ENCODE data around the gene LSMEM2. TPM values are rescaled to one million over a fixed set of nuclear protein-coding genes. Genes with fewer than 3 reads are reported as not detected.

The LSMEM2 gene
- polyA plus RNA-seq, 1 donor (not counting 4 experiments of a cell fraction or from before 2014, with no cell fraction given): not detected

DNA sequence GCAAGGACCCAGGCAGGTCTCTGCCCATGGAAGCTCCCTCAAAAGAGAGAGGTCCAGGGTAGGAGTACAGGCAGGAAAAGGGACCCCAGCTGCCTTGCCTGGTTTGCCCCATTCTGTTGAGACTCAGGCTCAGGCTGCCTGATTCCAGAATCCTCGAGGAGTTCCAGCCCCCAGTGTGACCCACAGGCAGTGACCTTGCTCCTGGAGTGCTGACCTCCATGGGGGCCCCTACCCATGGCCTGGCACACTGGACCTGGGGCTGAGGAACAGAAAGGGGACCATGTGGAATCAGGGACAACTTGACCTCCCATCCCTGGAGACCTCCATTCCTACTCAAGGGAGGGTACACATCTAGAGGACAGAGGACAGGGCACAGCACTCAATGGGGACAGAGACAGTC, 13.3 kb upstream of the LSMEM2 start:
- FAIRE-seq (no peak), DNase-seq (ENCODE audit: low read depth, low spot score) (no peak)
- Histone ChIP-seq H3K27ac (ENCODE audit: control insufficient read depth, insufficient read depth, low read length) (no peak overlapping the region), H3K79me2 (ENCODE audit: control insufficient read depth, insufficient read depth, low read length) (no peaks in the 10 kb centered on the region), H3K4me2 (ENCODE audit: control insufficient read depth, extremely low read depth, insufficient read depth, low read depth, low read length) (no peak overlapping the region), H3K27me3 (ENCODE audit: control insufficient read depth, extremely low read depth, insufficient read depth, low read length) (peaks cover 3% of the 10 kb centered on the region), H3K36me3 (ENCODE audit: control insufficient read depth in 2 of 2, extremely low read depth in 1 of 2, insufficient read depth in 2 of 2, low read length in 2 of 2) (no peaks in the 10 kb centered on the region), H3K4me1 (ENCODE audit: control insufficient read depth, extremely low read depth, insufficient read depth, low read length) (peaks cover 32% of the 10 kb centered on the region), H3K9ac (ENCODE audit: control insufficient read depth, extremely low read depth, insufficient read depth, low read length) (no peak overlapping the region), H4K20me1 (ENCODE audit: control insufficient read depth, extremely low read depth, insufficient read depth, low read length) (no peaks in the 10 kb centered on the region), H3K4me3 (ENCODE audit: control insufficient read depth in 2 of 3, extremely low read depth in 1 of 3, insufficient read depth in 2 of 3, low read depth in 1 of 3, low read length in 3 of 3) (no peak overlapping the region), H3K9me3 (ENCODE audit: control insufficient read depth, low read depth, low read length) (no peaks in the 10 kb centered on the region), H3K9me1 (ENCODE audit: control insufficient read depth, extremely low read depth, insufficient read depth, low read length) (peaks cover 2% of the 10 kb centered on the region), H2AFZ (ENCODE audit: control insufficient read depth, low read length) (no peak overlapping the region)
- dilution Hi-C loops (cut with MboI; ENCODE audit: extremely low pct_ligation_motif_present, low sequenced_read_pairs): no loop called here
- TF ChIP-seq CTCF (optimal IDR thresholded peaks at IDR 0.05 in 1 of 3, IDR thresholded peaks at IDR 0.05 in 1 of 3, conservative IDR thresholded peaks at IDR 0.05 in 1 of 3; ENCODE audit: extremely low read depth in 1 of 3, insufficient read depth in 2 of 3, low read length in 3 of 3) (no peak), EZH2 (IDR thresholded peaks at IDR 0.05; ENCODE audit: low read length) (no peak)

GRCh38 chr3:50266017-50266416, 12.9 kb upstream of the LSMEM2 start:
- Histone ChIP-seq H3K36me3 (ENCODE audit: control insufficient read depth in 2 of 2, extremely low read depth in 1 of 2, insufficient read depth in 2 of 2, low read length in 2 of 2) (no peaks in the 10 kb centered on the region), H3K4me1 (ENCODE audit: control insufficient read depth, extremely low read depth, insufficient read depth, low read length) (peaks cover 33% of the 10 kb centered on the region), H3K9me1 (ENCODE audit: control insufficient read depth, extremely low read depth, insufficient read depth, low read length) (peaks cover 2% of the 10 kb centered on the region), H2AFZ (ENCODE audit: control insufficient read depth, low read length) (no peak overlapping the region), H3K27ac (ENCODE audit: control insufficient read depth, insufficient read depth, low read length) (no peak overlapping the region), H3K79me2 (ENCODE audit: control insufficient read depth, insufficient read depth, low read length) (no peaks in the 10 kb centered on the region), H3K4me2 (ENCODE audit: control insufficient read depth, extremely low read depth, insufficient read depth, low read depth, low read length) (no peak overlapping the region), H3K9ac (ENCODE audit: control insufficient read depth, extremely low read depth, insufficient read depth, low read length) (no peak overlapping the region), H3K4me3 (ENCODE audit: control insufficient read depth in 2 of 3, extremely low read depth in 1 of 3, insufficient read depth in 2 of 3, low read depth in 1 of 3, low read length in 3 of 3) (no peak overlapping the region), H3K27me3 (ENCODE audit: control insufficient read depth, extremely low read depth, insufficient read depth, low read length) (peaks cover 3% of the 10 kb centered on the region), H3K9me3 (ENCODE audit: control insufficient read depth, low read depth, low read length) (no peaks in the 10 kb centered on the region), H4K20me1 (ENCODE audit: control insufficient read depth, extremely low read depth, insufficient read depth, low read length) (no peaks in the 10 kb centered on the region)
- TF ChIP-seq EZH2 (IDR thresholded peaks at IDR 0.05; ENCODE audit: low read length): no peak
- TF ChIP-seq CTCF (optimal IDR thresholded peaks at IDR 0.05 in 1 of 3, IDR thresholded peaks at IDR 0.05 in 1 of 3, conservative IDR thresholded peaks at IDR 0.05 in 1 of 3; ENCODE audit: extremely low read depth in 1 of 3, insufficient read depth in 2 of 3, low read length in 3 of 3): no peak
- FAIRE-seq: no peak
- no peak for DNase-seq (ENCODE audit: low read depth, low spot score)
- dilution Hi-C loops (cut with MboI; ENCODE audit: extremely low pct_ligation_motif_present, low sequenced_read_pairs): no loop called here

All from keratinocyte (primary cell).